WTC11 (cell line): Measurements from ENCODE around the gene ATP9A. TPM values are rescaled to one million over a fixed set of nuclear protein-coding genes. Genes with fewer than 3 reads are reported as not detected.
A peak's percentile ranks its signal among the peaks of the same experiment; 100 is the strongest.
"Not testable (repeated sequence)": the region's sequence is repeated elsewhere in the genome, so short reads cannot be mapped to it uniquely, and the experiment has no call there.

ENCODE experiments used
- ATAC-seq: fragments of 200-7000 bp; cut with Tn5 transposase; 2 replicates; pipeline ENCODE4 v1.10.0; 2021; ENCODE audit warnings: mild to moderate bottlenecking, moderate library complexity
- CTCF ChIA-PET: fragments of 300-600 bp; sonication (Branson Sonifier 250); formaldehyde crosslinking; loops from one replicate; lab custom pipeline; 2021; ENCODE audit warnings: antibody characterized with exemption; lab: Charles Lee
- POLR2A ChIA-PET: fragments of 350-600 bp; sonication (Branson Sonifier 250); formaldehyde crosslinking; loops from one replicate; lab custom pipeline; 2021; ENCODE audit warnings: antibody characterized with exemption; lab: Charles Lee
- DNase-seq: peaks from one replicate; pipeline ENCODE4 v3.0.0; 2021; ENCODE audit warnings: low spot score
- H3K27ac Mint-ChIP-seq: 2 replicates; pipeline ENCODE4 v1.8.0; 2021; ENCODE audit warnings: mixed read lengths
- H3K27me3 Mint-ChIP-seq: 2 replicates; pipeline ENCODE4 v1.8.0; 2021; ENCODE audit warnings: low read depth, mild to moderate bottlenecking, moderate library complexity, mixed read lengths
- H3K36me3 Mint-ChIP-seq: 2 replicates; pipeline ENCODE4 v1.8.0; 2021; ENCODE audit warnings: mixed read lengths
- H3K4me1 Mint-ChIP-seq: 2 replicates; pipeline ENCODE4 v1.8.0; 2022; ENCODE audit warnings: mixed read lengths
- H3K4me3 Mint-ChIP-seq: 2 replicates; pipeline ENCODE4 v1.8.0; 2021; ENCODE audit warnings: mild to moderate bottlenecking, moderate library complexity, mixed read lengths
- H3K9me3 Mint-ChIP-seq: 2 replicates; pipeline ENCODE4 v1.8.0; 2021; ENCODE audit warnings: mixed read lengths
- ATF1 ChIP-seq: sonication (generic); formaldehyde crosslinking; IDR thresholded peaks from 2 replicates; pipeline ENCODE4 v1.8.1; 2023; ENCODE audit warnings: mild to moderate bottlenecking, moderate library complexity, missing genetic modification reagents
- ELF4 ChIP-seq: sonication (generic); formaldehyde crosslinking; IDR thresholded peaks from 2 replicates; pipeline ENCODE4 v1.8.1; 2022; ENCODE audit warnings: low read depth, mild to moderate bottlenecking, moderate library complexity, missing genetic modification reagents
- HMGA2 ChIP-seq: fragments of 250-450 bp; sonication (Bioruptor Pico); IDR thresholded peaks from 2 replicates; pipeline ENCODE4 v1.4.0; 2021; ENCODE audit warnings: mild to moderate bottlenecking, moderate library complexity
- JAZF1 ChIP-seq: fragments of 250-450 bp; sonication (Bioruptor Pico); IDR thresholded peaks from 2 replicates; pipeline ENCODE4 v1.9.0; 2021; ENCODE audit warnings: moderate library complexity, mild to moderate bottlenecking, inconsistent platforms
- MYBL2 ChIP-seq: sonication (generic); formaldehyde crosslinking; IDR thresholded peaks from 2 replicates; pipeline ENCODE4 v1.8.1; 2023; ENCODE audit warnings: mild to moderate bottlenecking, moderate library complexity, missing genetic modification reagents
- NR2C2 ChIP-seq: sonication (generic); formaldehyde crosslinking; IDR thresholded peaks from 2 replicates; pipeline ENCODE4 v1.8.0; 2022; ENCODE audit warnings: mild to moderate bottlenecking, missing genetic modification reagents
- total RNA-seq: library from RNA; stranded (reverse); gene quantifications from 3 replicates; pipeline ENCODE4 v1.2.3, GENCODE V29; 2021
- TF ChIP-seq, protein P1 (sequence below): sonication (generic); formaldehyde crosslinking; IDR thresholded peaks from 2 replicates; pipeline ENCODE4 v1.8.1; 2022; ENCODE audit warnings: missing genetic modification reagents, borderline replicate concordance
- TF ChIP-seq, protein P2 (sequence below): fragments of 250-450 bp; sonication (Bioruptor Pico); conservative IDR thresholded peaks from 2 replicates; pipeline ENCODE4 v1.9.0; 2021; ENCODE audit warnings: mild to moderate bottlenecking
- TF ChIP-seq, protein P3 (sequence below): sonication (generic); formaldehyde crosslinking; IDR thresholded peaks from 2 replicates; pipeline ENCODE4 v1.8.1; 2022; ENCODE audit warnings: mild to moderate bottlenecking, moderate library complexity, missing genetic modification reagents
- TF ChIP-seq, protein P4 (sequence below): sonication (generic); formaldehyde crosslinking; IDR thresholded peaks from 2 replicates; pipeline ENCODE4 v1.8.0; 2022; ENCODE audit warnings: mild to moderate bottlenecking, missing genetic modification reagents
- TF ChIP-seq, protein P5 (sequence below): sonication (generic); formaldehyde crosslinking; IDR thresholded peaks from 2 replicates; pipeline ENCODE4 v1.8.0; 2023; ENCODE audit warnings: missing genetic modification reagents
- TF ChIP-seq, protein P6 (sequence below): sonication (generic); formaldehyde crosslinking; IDR thresholded peaks from 2 replicates; pipeline ENCODE4 v1.8.0; 2022; ENCODE audit warnings: mild to moderate bottlenecking, missing genetic modification reagents
- TF ChIP-seq, protein P7 (sequence below): sonication (generic); formaldehyde crosslinking; conservative IDR thresholded peaks from 2 replicates; pipeline ENCODE4 v1.8.1; 2023; ENCODE audit warnings: mild to moderate bottlenecking, low read depth, missing genetic modification reagents, moderate library complexity
- TF ChIP-seq, protein P8 (sequence below): fragments of 250-450 bp; sonication (Bioruptor Pico); IDR thresholded peaks from 2 replicates; pipeline ENCODE4 v1.9.0; 2021; ENCODE audit warnings: mild to moderate bottlenecking, borderline replicate concordance

ATP9A gene
- total RNA-seq, 1 experiment from 2014 or later: 5.0 TPM

DNA sequence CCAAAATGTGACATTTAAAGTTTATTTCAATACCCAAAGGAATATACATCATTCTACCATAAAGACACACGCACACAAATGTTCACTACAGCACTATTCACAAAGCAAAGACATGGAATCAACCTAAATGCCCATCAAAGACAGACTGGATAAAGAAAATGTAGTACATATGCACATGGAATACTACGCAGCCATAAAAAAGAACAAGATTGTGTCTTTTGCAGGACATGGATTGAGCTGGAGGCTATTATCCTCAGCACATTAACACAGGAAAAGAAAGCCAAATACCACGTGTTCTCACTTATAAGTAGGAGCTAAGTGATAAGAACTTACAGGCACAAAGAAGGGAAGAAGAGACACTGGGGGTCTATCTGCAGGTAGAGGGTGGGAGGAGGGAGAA, 22.4 kb downstream of the ATP9A start (continued):
- TF ChIP-seq ELF4 (no peak), ATF1 (CRISPR knock-in tag) (no peak)
- TF ChIP-seq, protein P1, sequence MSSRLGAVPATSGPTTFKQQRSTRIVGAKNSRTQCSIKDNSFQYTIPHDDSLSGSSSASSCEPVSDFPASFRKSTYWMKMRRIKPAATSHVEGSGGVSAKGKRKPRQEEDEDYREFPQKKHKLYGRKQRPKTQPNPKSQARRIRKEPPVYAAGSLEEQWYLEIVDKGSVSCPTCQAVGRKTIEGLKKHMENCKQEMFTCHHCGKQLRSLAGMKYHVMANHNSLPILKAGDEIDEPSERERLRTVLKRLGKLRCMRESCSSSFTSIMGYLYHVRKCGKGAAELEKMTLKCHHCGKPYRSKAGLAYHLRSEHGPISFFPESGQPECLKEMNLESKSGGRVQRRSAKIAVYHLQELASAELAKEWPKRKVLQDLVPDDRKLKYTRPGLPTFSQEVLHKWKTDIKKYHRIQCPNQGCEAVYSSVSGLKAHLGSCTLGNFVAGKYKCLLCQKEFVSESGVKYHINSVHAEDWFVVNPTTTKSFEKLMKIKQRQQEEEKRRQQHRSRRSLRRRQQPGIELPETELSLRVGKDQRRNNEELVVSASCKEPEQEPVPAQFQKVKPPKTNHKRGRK: no peak

DNA sequence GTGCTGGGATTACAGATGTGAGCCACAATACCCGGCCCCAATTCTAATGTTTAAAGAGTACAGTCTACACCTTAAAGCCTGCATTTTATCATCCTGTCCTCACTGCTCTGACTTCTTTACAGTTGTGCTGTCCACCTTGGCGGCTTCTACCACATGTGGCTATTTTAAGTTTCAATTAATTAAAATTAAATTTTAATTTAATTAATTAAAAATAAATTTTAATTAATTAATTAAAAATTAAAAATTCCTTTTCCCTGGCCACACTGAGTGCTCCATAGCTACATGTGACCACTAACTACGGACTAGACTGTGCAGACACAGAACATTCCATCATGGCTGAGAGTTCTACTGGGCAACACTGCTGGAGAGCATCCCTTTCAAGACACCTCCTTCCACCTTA, 27.4 kb downstream of the ATP9A start:
- no peaks in the 10 kb centered on the region for H3K27me3 Mint-ChIP-seq
- ATAC-seq (no peak), DNase-seq (no peak)
- H3K36me3 Mint-ChIP-seq: no peaks in the 10 kb centered on the region
- peaks cover 4% of the 10 kb centered on the region for H3K9me3 Mint-ChIP-seq
- no peak overlapping the region for H3K4me3 Mint-ChIP-seq
- TF ChIP-seq JAZF1 (CRISPR knock-in tag): no peak
- TF ChIP-seq, protein P2, sequence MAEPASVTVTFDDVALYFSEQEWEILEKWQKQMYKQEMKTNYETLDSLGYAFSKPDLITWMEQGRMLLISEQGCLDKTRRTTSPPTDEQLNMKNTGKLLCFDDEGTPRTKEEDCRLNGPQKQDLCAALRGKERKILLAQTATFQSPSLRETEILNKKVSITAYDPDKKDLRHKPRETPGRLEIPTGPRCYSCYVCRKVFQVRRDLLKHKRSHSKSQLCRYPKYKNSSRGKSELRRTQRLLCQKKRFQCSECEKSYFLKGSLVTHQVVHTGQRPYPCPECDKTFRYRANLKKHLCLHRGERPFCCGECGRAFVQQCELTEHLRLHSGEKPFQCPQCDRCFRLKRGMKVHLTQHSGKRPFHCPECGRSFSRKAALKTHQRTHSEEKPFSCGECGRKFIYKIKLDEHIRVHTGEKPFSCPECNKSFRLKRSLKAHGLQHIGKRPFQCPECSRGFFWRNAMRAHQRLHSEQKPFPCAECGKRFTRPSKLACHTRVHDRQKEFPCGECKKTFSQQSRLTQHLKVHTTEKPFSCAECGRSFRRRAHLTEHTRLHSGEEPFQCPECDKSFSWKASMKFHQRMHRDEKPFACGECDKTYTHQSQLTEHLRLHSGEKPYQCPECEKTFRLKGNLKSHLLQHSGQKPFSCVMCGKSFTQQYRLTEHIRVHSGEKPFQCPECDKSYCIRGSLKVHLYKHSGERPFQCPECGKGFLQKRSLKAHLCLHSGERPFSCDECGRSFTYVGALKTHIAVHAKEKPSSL (CRISPR knock-in tag): no peak
- TF ChIP-seq, protein P3, sequence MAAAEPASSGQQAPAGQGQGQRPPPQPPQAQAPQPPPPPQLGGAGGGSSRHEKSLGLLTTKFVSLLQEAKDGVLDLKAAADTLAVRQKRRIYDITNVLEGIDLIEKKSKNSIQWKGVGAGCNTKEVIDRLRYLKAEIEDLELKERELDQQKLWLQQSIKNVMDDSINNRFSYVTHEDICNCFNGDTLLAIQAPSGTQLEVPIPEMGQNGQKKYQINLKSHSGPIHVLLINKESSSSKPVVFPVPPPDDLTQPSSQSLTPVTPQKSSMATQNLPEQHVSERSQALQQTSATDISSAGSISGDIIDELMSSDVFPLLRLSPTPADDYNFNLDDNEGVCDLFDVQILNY (CRISPR knock-in tag): no peak
- TF ChIP-seq HMGA2: peak; percentile 99
- TF ChIP-seq MYBL2 (CRISPR knock-in tag): no peak
- TF ChIP-seq NR2C2 (CRISPR knock-in tag): no peak
- TF ChIP-seq, all 79 proteins: peak for 1
- ChIA-PET CTCF (no interaction called here), POLR2A (no interaction called here)
- peaks cover 6% of the 10 kb centered on the region; the same call in 1 of the 2 replicates for H3K4me1 Mint-ChIP-seq
- H3K27ac Mint-ChIP-seq: no peak overlapping the region

DNA sequence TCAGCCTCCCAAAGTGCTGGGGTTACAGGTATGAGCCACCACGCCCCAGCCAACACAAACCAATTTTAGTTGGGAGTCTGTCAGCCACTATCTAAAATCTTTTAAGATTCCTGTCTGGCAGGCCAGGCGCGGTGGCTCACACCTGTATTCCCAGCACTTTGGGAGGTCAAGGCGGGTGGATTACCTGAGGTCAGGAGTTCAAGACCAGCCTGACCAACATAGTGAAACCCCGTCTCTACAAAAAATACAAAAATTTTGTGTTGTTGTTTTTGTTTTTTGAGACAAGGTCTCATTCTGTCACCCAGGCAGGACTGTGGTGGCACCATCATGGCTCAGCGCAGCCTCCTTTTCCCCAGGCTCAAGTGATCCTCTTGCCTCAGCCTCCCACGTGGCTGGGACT, 27.9 kb downstream of the ATP9A start:
- H3K27me3 Mint-ChIP-seq, POLR2A ChIA-PET, H3K27ac Mint-ChIP-seq, H3K9me3 Mint-ChIP-seq, H3K36me3 Mint-ChIP-seq, ATAC-seq, DNase-seq, CTCF ChIA-PET, H3K4me3 Mint-ChIP-seq, H3K4me1 Mint-ChIP-seq: not testable (repeated sequence)

DNA sequence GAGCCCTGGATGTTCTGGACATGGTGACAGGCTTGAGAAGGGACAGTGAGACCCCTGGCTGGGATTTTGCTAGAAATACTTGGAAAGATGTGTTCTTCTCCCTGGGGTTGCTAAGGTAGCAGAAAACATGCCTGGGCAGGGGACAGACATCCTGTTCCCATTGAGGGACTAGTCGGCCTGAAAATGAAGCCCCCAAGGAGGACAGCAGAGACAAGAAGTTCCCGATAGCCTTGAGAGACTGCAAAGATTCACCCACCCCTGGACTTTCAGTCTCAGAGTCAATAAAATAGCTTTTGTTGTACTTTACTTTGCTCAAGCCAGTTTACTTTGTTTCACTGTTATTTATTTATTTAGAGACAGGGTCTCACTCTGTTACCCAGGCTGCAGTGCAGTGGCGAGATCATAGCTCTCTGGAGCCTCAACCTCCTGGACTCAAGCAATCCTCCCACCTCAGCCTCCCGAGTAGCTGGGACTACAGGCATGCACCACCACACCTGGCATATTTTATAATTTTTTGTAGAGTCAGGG, 28.4 kb downstream of the ATP9A start:
- Mint-ChIP-seq H3K36me3 (no peaks in the 10 kb centered on the region), H3K27me3 (no peaks in the 10 kb centered on the region), H3K4me1 (peaks cover 8% of the 10 kb centered on the region; the same call in 1 of the 2 replicates), H3K9me3 (no peaks in the 10 kb centered on the region), H3K4me3 (no peak overlapping the region), H3K27ac (peak overlapping the region; percentile 37; the same call in 1 of the 2 replicates)
- DNase-seq: no peak
- CTCF ChIA-PET: no interaction called here
- POLR2A ChIA-PET: no interaction called here
- no peak for ATAC-seq
- TF ChIP-seq, protein P4, sequence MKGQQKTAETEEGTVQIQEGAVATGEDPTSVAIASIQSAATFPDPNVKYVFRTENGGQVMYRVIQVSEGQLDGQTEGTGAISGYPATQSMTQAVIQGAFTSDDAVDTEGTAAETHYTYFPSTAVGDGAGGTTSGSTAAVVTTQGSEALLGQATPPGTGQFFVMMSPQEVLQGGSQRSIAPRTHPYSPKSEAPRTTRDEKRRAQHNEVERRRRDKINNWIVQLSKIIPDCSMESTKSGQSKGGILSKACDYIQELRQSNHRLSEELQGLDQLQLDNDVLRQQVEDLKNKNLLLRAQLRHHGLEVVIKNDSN: no peak
- TF ChIP-seq, protein P5, sequence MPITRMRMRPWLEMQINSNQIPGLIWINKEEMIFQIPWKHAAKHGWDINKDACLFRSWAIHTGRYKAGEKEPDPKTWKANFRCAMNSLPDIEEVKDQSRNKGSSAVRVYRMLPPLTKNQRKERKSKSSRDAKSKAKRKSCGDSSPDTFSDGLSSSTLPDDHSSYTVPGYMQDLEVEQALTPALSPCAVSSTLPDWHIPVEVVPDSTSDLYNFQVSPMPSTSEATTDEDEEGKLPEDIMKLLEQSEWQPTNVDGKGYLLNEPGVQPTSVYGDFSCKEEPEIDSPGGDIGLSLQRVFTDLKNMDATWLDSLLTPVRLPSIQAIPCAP (CRISPR knock-in tag): no peak
- TF ChIP-seq, protein P6, sequence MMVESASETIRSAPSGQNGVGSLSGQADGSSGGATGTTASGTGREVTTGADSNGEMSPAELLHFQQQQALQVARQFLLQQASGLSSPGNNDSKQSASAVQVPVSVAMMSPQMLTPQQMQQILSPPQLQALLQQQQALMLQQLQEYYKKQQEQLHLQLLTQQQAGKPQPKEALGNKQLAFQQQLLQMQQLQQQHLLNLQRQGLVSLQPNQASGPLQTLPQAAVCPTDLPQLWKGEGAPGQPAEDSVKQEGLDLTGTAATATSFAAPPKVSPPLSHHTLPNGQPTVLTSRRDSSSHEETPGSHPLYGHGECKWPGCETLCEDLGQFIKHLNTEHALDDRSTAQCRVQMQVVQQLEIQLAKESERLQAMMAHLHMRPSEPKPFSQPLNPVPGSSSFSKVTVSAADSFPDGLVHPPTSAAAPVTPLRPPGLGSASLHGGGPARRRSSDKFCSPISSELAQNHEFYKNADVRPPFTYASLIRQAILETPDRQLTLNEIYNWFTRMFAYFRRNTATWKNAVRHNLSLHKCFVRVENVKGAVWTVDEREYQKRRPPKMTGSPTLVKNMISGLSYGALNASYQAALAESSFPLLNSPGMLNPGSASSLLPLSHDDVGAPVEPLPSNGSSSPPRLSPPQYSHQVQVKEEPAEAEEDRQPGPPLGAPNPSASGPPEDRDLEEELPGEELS (CRISPR knock-in tag): no peak
- TF ChIP-seq, protein P7, sequence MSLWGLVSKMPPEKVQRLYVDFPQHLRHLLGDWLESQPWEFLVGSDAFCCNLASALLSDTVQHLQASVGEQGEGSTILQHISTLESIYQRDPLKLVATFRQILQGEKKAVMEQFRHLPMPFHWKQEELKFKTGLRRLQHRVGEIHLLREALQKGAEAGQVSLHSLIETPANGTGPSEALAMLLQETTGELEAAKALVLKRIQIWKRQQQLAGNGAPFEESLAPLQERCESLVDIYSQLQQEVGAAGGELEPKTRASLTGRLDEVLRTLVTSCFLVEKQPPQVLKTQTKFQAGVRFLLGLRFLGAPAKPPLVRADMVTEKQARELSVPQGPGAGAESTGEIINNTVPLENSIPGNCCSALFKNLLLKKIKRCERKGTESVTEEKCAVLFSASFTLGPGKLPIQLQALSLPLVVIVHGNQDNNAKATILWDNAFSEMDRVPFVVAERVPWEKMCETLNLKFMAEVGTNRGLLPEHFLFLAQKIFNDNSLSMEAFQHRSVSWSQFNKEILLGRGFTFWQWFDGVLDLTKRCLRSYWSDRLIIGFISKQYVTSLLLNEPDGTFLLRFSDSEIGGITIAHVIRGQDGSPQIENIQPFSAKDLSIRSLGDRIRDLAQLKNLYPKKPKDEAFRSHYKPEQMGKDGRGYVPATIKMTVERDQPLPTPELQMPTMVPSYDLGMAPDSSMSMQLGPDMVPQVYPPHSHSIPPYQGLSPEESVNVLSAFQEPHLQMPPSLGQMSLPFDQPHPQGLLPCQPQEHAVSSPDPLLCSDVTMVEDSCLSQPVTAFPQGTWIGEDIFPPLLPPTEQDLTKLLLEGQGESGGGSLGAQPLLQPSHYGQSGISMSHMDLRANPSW (CRISPR knock-in tag): no peak
- TF ChIP-seq, protein P8, sequence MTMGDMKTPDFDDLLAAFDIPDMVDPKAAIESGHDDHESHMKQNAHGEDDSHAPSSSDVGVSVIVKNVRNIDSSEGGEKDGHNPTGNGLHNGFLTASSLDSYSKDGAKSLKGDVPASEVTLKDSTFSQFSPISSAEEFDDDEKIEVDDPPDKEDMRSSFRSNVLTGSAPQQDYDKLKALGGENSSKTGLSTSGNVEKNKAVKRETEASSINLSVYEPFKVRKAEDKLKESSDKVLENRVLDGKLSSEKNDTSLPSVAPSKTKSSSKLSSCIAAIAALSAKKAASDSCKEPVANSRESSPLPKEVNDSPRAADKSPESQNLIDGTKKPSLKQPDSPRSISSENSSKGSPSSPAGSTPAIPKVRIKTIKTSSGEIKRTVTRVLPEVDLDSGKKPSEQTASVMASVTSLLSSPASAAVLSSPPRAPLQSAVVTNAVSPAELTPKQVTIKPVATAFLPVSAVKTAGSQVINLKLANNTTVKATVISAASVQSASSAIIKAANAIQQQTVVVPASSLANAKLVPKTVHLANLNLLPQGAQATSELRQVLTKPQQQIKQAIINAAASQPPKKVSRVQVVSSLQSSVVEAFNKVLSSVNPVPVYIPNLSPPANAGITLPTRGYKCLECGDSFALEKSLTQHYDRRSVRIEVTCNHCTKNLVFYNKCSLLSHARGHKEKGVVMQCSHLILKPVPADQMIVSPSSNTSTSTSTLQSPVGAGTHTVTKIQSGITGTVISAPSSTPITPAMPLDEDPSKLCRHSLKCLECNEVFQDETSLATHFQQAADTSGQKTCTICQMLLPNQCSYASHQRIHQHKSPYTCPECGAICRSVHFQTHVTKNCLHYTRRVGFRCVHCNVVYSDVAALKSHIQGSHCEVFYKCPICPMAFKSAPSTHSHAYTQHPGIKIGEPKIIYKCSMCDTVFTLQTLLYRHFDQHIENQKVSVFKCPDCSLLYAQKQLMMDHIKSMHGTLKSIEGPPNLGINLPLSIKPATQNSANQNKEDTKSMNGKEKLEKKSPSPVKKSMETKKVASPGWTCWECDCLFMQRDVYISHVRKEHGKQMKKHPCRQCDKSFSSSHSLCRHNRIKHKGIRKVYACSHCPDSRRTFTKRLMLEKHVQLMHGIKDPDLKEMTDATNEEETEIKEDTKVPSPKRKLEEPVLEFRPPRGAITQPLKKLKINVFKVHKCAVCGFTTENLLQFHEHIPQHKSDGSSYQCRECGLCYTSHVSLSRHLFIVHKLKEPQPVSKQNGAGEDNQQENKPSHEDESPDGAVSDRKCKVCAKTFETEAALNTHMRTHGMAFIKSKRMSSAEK (CRISPR knock-in tag): no peak
